Measurements from ENCODE around the gene HSP90AB1.

HSP90AB1 gene

GRCh38 chr6:44222486-44223318 is 24.2 kb upstream of the HSP90AB1 start:
- H3K27ac ChIP-seq, result peak overlapping the region; percentile 75
- TF ChIP-seq ZFX (IDR thresholded peaks at IDR 0.05) (no peak), CTCF (conservative IDR thresholded peaks at IDR 0.05) (no peak)

GRCh38 chr6:44223319-44224028 is 23.4 kb upstream of the HSP90AB1 start, which contains the start of gene SLC29A1:
SLC29A1 (plus strand) TSS chr6:44223595; CDS start chr6:44227314, 3,719 bp downstream.
- peak; percentile 61; the same call in 1 of the 2 replicates for TF ChIP-seq ZFX (IDR thresholded peaks at IDR 0.05)
- no peak; the same call in 1 of the 2 replicates for TF ChIP-seq CTCF (conservative IDR thresholded peaks at IDR 0.05)
- peak within 1 kb of the TSS; percentile 75 for H3K27ac ChIP-seq

GRCh38 chr6:44224029-44224964 is 22.6 kb upstream of the HSP90AB1 start:
- TF ChIP-seq CTCF (conservative IDR thresholded peaks at IDR 0.05) (no peak; the same call in 1 of the 2 replicates), ZFX (IDR thresholded peaks at IDR 0.05) (no peak)
- H3K27ac ChIP-seq, result peak overlapping the region; percentile 75

GRCh38 chr6:44224965-44225305 is 22.0 kb upstream of the HSP90AB1 start:
- peak overlapping the region; percentile 75 for H3K27ac ChIP-seq

GRCh38 chr6:44225579-44226325 is 21.1 kb upstream of the HSP90AB1 start:
- no peak overlapping the region for H3K27ac ChIP-seq
- TF ChIP-seq ZFX (IDR thresholded peaks at IDR 0.05) (no peak), CTCF (conservative IDR thresholded peaks at IDR 0.05) (no peak)

More at GRCh38 chr6:44224965-44225305, 22.0 kb upstream of the HSP90AB1 start:
- TF ChIP-seq ZFX (IDR thresholded peaks at IDR 0.05) (no peak), CTCF (conservative IDR thresholded peaks at IDR 0.05) (no peak)

- TF ChIP-seq ZFX (IDR thresholded peaks at IDR 0.05), result no peak
- no peak for TF ChIP-seq CTCF (conservative IDR thresholded peaks at IDR 0.05)
- H3K27ac ChIP-seq, result no peak overlapping the region
Observed at GRCh38 chr6:44226368-44227147, 20.3 kb upstream of the HSP90AB1 start.
